ENCODE measurements around the gene FTSJ3. TPM values are rescaled to one million over a fixed set of nuclear protein-coding genes. Genes with fewer than 3 reads are reported as not detected.

Gene FTSJ3
- total and polyA plus RNA-seq, 2 donors from 2014 or later, result 23.7 to 38.7 TPM

- peaks cover 0 to 3% (median 0%) of the 10 kb centered on the region in 3 donors for H3K4me1 ChIP-seq (ENCODE audit: control insufficient read depth in 2 of 3, insufficient read depth in 2 of 3, low read depth in 1 of 3, low read length in 3 of 3)
- H3K4me3 ChIP-seq (ENCODE audit: low read length in 3 of 3), result peak overlapping the region; percentile 59 to 64 (median 63)
- H3K27me3 ChIP-seq (ENCODE audit: control insufficient read depth, insufficient read depth, low read length), result no peaks in the 10 kb centered on the region
- TF ChIP-seq CTCF (IDR thresholded peaks at IDR 0.05; ENCODE audit: borderline replicate concordance, extremely low read depth, insufficient read depth), result peak; percentile 72
- intact Hi-C loops (cut with DNase I), result no loop called here
- H3K9me3 ChIP-seq (ENCODE audit: control insufficient read depth in 2 of 3, insufficient read depth in 1 of 3, low read length in 3 of 3), result no peaks in the 10 kb centered on the region
- FAIRE-seq (no peak), DNase-seq (peak; percentile 92 to 96 (median 94))
- H3K9ac ChIP-seq (ENCODE audit: low read length in 3 of 3), result peak overlapping the region; percentile 17 to 56 (median 55)
- H3K36me3 ChIP-seq (ENCODE audit: control insufficient read depth in 2 of 3, insufficient read depth in 3 of 3, low read length in 3 of 3), result no peaks in the 10 kb centered on the region
- peak overlapping the region; percentile 72 to 80 for H3K27ac ChIP-seq (ENCODE audit: low read depth in 2 of 2, low read length in 2 of 2)
Observed at GRCh38 chr17:63848834-63849689, 21.6 kb upstream of the FTSJ3 start.

GRCh38 chr17:63847525-63848249 lies 20.2 kb upstream of the FTSJ3 start:
- FAIRE-seq, result no peak
- Histone ChIP-seq H3K36me3 (ENCODE audit: control insufficient read depth in 2 of 3, insufficient read depth in 3 of 3, low read length in 3 of 3) (no peaks in the 10 kb centered on the region), H3K4me3 (ENCODE audit: low read length in 3 of 3) (no peak overlapping the region), H3K4me1 (ENCODE audit: control insufficient read depth in 2 of 3, insufficient read depth in 2 of 3, low read depth in 1 of 3, low read length in 3 of 3) (peaks cover 0 to 4% (median 3%) of the 10 kb centered on the region in 3 donors), H3K9me3 (ENCODE audit: control insufficient read depth in 2 of 3, insufficient read depth in 1 of 3, low read length in 3 of 3) (no peaks in the 10 kb centered on the region), H3K9ac (ENCODE audit: low read length in 3 of 3) (no peak overlapping the region), H3K27me3 (ENCODE audit: control insufficient read depth, insufficient read depth, low read length) (no peaks in the 10 kb centered on the region), H3K27ac (ENCODE audit: low read depth in 2 of 2, low read length in 2 of 2) (no peak overlapping the region)
- intact Hi-C loops (cut with DNase I), result no loop called here
- TF ChIP-seq CTCF (IDR thresholded peaks at IDR 0.05; ENCODE audit: borderline replicate concordance, extremely low read depth, insufficient read depth), result no peak
- DNase-seq, result no peak

- intact Hi-C loops (cut with DNase I), result no loop called here
- no peak for TF ChIP-seq CTCF (IDR thresholded peaks at IDR 0.05; ENCODE audit: borderline replicate concordance, extremely low read depth, insufficient read depth)
Observed at GRCh38 chr17:63845509-63845908, 18.0 kb upstream of the FTSJ3 start.

More at GRCh38 chr17:63845509-63845908, 18.0 kb upstream of the FTSJ3 start:
- Histone ChIP-seq H3K4me1 (ENCODE audit: control insufficient read depth in 2 of 3, insufficient read depth in 2 of 3, low read depth in 1 of 3, low read length in 3 of 3) (peaks cover 4 to 14% (median 12%) of the 10 kb centered on the region in 3 donors), H3K36me3 (ENCODE audit: control insufficient read depth in 2 of 3, insufficient read depth in 3 of 3, low read length in 3 of 3) (no peaks in the 10 kb centered on the region), H3K9me3 (ENCODE audit: control insufficient read depth in 2 of 3, insufficient read depth in 1 of 3, low read length in 3 of 3) (no peaks in the 10 kb centered on the region), H3K27me3 (ENCODE audit: control insufficient read depth, insufficient read depth, low read length) (no peaks in the 10 kb centered on the region), H3K4me3 (ENCODE audit: low read length in 3 of 3) (no peak overlapping the region), H3K9ac (ENCODE audit: low read length in 3 of 3) (no peak overlapping the region), H3K27ac (ENCODE audit: low read depth in 2 of 2, low read length in 2 of 2) (no peak overlapping the region)
- FAIRE-seq (no peak), DNase-seq (no peak)
